GM12874 (cell line): ENCODE measurements around the gene MANEAL.

Experiments
- CTCF ChIP-seq: IDR thresholded peaks from 2 replicates; pipeline ENCODE4 v1.5.1; 2011; ENCODE audit warnings: low read depth, mild to moderate bottlenecking, control low read depth, low read length, moderate library complexity; ENCODE audit not compliant: insufficient read depth

Gene MANEAL

GRCh38 chr1:37808369-37809319 lies 15.0 kb downstream of the MANEAL start:
- TF ChIP-seq CTCF = no peak

- TF ChIP-seq CTCF = no peak
These were observed 16.3 kb downstream of the MANEAL start for GRCh38 chr1:37809942-37810341.

GRCh38 chr1:37811027-37811655 lies 17.5 kb downstream of the MANEAL start:
- peak; percentile 95 for TF ChIP-seq CTCF

- TF ChIP-seq CTCF = no peak
These were observed 20.0 kb downstream of the MANEAL start for GRCh38 chr1:37813529-37814145.

- no peak for TF ChIP-seq CTCF
These were observed 20.6 kb downstream of the MANEAL start for GRCh38 chr1:37814252-37814651.

- TF ChIP-seq CTCF = no peak
These were observed 23.8 kb downstream of the MANEAL start for GRCh38 chr1:37817481-37817880.

GRCh38 chr1:37821481-37821880 lies 27.8 kb downstream of the MANEAL start:
- TF ChIP-seq CTCF = no peak
